ENCODE measurements around the gene RAD52.

The RAD52 gene

DNA sequence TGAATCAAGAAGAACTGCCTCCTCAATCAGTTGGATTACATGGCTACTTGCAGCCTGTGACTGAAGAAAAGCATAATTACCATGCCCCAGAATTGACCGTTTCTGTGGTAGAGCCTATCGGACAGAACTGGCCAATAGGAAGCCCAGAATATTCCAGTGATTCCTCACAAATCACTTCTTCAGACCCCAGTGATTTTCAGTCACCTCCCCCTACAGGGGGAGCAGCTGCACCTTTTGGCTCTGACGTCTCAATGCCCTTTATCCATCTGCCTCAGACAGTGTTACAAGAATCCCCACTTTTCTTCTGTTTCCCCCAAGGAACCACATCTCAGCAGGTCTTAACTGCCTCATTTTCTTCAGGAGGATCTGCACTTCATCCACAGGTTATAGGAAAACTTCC is 80.8 kb downstream of the RAD52 start:
- DNase-seq (ENCODE audit: low read depth): no peak

- DNase-seq (ENCODE audit: low read depth): no peak
Observed at GRCh38 chr12:867905-868304, 81.6 kb downstream of the RAD52 start.

DNA sequence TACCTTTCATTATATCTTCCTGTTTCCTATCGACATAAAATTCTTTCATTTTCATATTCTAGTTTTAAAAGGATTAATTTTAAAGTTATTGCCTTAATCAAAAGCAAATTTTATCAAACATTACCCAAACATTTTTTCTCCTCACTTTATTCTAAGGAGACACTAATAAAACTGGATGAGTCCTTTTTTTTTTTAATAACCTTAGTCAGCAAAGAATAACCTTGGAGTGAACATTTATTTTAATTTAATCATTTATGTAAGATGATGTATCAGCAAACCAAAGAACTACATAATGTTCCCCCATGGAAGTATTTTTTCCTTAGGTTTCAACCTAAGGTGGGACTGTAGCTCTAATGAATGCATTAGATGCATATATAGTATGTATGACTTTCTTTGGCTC is 83.9 kb downstream of the RAD52 start:
- DNase-seq (ENCODE audit: low read depth): no peak

DNA sequence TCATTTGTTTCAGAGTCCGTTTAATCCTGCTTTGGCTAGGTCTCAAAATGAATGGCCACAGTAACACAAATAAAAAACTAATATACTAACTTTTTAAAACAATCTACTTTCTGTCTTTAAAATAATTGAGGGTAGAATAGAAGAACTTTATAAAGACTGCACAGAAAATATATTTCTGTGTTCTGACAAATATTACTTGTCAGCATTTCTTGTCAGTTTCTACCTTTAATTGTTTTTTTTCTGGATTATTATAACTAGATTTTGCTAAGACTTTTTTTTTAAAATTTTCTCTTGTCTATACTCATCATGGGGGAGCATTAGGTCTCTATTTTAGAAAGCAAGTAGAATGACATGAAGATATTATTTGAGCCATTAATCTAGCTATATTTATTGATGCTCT is 86.2 kb downstream of the RAD52 start:
- DNase-seq (ENCODE audit: low read depth): no peak

DNA sequence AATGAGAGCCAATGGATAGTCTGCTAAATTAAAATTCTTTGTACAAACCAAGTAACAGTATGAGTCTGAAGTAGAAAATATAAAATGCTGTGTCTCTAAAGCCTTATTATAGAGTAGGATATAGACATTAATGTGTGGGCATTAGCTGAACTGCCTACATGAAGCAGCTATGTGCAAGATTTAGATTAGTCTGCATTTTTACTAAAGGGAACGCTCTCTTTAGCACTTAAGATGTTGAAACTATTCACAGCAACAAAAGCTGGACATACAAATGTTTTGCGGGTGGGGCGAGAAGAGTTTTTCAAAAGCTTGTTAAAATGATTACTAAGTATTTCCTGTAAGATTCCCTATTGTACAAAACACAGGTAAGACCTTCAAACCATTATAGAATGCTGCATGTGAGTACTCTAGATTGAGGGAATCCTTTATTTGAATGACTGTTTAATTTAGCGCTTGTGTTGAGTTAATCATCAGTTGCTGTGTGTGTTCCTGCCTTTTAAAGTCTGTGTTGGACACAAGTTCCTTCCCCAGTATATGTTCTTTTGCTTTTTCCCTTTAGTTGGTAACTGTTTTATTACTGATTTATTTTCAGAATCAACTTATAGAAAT is 87.1 kb downstream of the RAD52 start:
- no peak for DNase-seq (ENCODE audit: low read depth)
